GM18505 (cell line): ENCODE data around the gene POLR3K.

Experiments
- ATAC-seq: cut with Tn5 transposase; IDR thresholded peaks from one replicate; pipeline ENCODE4 v1.9.1; 2021; ENCODE audit not compliant: unreplicated experiment
- POLR2A ChIP-seq: IDR thresholded peaks from 4 replicates; pipeline ENCODE4 v1.6.1; 2011; ENCODE audit warnings: borderline replicate concordance; ENCODE audit not compliant: insufficient read depth, insufficient read length; ENCODE audit errors: extremely low read depth

The POLR3K gene

GRCh38 chr16:9903-10665, 43.3 kb downstream of the POLR3K start:
- ATAC-seq: no peak
- TF ChIP-seq POLR2A: no peak
